Activated CD4-positive, alpha-beta T cell treated with anti-CD3 and anti-CD28 coated beads for 24 hours (primary cell): ENCODE measurements around the gene SLC6A3.
"Not testable (repeated sequence)": the region's sequence is repeated elsewhere in the genome, so short reads cannot be mapped to it uniquely, and the experiment has no call there.

Experiments used
- DNase-seq, 2 donors: peaks; one replicate each; pipeline ENCODE4 v3.0.0-alpha.2; 2020; ENCODE audit warnings: low read depth in 2 of 2

Gene SLC6A3

DNA sequence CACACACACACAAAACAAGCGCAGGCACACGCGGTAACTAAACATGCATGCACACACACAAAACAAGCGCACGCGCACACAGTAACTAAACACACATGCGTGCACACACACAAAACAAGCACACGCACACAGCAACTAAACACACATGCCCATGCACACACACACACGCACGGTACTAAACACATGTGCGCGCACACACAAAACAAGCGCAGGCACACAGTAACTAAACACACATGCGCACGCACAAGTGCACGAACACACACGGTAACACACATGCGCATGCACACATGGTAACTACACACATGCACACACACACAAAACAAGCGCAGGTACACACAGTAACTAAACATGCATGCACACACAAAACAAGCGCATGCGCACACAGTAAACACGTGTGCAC lies 19.9 kb upstream of the SLC6A3 start:
- no peak for DNase-seq

DNA sequence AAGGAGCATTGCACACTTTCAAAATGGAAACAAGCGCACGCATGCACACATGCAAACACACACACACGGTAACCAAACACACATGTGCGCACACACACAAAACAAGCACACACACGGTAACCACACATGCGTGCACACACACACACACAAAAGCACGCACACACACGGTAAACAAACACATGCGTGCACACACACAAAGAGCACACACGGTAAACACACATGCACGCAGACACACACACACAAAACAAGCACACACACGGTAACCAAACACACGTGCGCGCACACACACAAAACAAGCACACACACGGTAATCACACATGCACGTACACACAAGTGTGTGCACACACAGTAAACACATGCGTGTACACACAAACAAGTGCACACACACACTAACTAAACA lies 19.3 kb upstream of the SLC6A3 start:
- no peak for DNase-seq

DNA sequence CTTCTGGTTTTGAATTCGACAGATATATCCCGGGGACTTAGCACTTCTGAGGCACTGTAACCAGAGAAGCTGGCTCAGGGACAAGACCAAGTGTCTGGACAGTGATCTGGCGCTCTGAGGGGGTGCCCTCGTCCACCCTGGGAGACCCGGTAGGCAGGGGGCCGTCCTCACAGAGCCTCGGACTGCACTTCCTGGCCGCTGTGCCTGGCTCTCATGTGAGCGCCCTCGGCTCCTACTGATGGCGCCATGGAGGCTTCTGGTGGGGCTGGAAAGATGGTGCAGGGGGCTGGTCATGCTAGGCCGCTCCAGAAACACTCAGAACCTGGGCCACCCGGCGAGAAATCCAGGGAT lies 18.8 kb upstream of the SLC6A3 start:
- no peak for DNase-seq

DNA sequence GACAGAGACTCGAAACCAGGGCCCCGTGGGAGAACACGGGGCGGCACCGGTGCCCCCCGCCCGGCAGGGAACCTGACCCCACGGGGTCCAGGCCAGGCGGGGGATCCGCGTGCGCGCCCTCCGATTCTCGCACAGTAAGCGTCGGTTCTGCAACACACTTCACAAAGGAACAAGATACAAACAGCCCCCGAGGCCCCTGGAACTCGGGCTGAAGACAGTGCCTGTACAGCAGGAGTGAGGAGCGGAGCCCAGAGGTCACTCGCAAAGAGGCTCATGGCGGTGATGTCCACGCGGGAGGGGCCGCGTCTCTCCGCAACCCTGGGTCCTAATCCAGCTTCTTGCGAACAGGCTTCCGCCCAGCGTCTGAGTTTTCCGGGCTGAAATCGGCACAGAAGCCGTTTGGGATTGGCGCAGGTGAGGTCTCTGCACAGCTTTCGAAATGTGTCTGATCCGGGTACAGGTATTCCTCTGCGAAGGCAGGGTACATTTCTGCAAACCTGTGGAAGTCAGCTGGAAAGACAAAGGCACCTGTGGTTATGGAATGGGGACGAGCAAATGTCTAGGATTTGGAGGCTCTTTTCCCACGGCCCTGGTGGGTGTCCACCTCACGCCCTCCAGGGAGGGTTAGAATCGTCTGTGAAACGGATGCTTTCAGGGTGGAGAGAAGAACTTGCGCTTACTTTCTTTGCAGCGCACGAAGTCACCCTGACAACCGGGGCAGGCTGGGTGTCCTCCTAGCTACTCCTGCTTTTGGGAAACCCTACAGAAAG lies 18.3 kb upstream of the SLC6A3 start:
- DNase-seq = no peak

DNA sequence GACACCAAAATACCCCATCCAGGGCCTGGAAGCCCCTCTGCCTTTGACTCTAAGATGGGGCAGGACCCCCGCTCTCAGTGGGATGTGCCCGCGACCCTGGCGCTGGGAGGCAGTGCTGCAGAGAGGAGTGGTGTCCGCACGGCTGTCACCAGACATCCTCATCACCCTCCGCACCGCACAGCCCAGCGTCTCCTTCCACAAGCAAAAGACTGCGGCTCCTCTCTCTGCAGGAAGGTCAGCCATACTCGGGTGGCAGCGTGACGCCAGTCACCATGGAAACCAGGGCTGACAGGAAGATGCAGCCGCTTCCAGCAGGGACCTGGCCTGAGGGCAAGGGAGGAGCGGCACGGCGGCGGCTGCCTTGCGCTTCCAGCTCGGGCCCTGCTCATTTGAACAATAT lies 17.1 kb upstream of the SLC6A3 start:
- DNase-seq = no peak

DNA sequence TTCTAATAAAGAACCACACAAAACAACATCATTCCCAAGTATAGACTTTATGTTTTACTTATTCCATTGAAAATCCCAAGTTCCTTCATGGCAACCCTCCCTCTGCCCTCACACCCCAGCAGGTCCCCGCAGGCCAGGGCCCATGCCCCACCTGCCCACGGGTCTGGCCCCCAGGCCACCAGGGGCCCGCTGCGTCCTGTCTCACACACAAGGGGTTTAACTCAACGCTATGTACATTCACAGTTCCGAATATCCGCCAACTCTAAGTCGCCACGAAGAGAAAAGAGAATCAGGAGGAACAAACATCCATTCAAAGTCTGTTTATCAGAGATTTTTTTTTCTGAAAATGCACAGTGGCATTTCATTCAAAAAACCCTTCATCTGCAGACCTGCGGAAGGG lies 16.2 kb upstream of the SLC6A3 start:
- DNase-seq = no peak

DNA sequence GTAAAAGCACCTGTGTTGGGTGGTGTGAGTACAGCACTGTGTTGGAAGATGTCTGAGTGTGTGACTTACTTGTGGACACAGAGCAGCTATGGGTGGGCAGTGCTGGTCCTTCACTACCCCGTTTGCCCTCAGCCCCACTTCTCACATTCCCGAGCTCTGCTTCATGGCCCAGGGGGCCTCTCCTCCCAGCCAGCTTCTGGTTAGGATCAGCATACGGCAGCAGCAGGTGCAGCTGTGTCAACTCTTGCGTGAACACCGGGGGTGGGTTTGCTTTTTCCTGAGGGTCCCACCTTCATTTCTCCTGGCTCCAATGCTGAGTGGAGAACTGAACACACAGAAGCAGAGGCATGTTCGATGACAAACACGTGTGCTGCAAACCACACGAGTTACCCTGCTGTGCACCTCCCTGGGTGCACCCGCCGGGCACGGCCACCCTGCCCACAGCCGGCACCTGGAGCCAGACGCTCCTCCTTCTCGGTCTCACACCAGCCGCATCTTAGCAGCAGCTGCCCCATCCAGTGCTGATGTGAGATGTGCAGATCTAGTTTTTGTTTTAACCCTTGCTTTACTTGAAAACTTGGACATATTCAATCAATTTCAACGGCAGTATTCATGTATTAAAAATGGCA lies 14.9 kb upstream of the SLC6A3 start:
- no peak for DNase-seq

DNA sequence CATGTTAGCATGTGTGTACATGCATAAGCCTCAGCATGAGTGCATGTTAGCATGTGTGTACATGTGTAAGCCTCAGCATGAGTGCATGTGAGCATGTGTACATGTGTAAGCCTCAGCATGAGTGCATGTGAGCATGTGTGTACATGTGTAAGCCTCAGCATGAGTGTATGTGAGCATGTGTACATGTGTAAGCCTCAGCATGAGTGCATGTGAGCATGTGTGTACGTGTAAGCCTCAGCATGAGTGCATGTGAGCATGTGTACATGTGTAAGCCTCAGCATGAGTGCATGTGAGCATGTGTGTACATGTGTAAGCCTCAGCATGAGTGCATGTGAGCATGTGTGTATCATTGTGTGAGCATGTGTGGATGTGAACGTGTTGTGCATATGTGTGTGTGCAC lies 14.2 kb upstream of the SLC6A3 start:
- not testable (repeated sequence) for DNase-seq

DNA sequence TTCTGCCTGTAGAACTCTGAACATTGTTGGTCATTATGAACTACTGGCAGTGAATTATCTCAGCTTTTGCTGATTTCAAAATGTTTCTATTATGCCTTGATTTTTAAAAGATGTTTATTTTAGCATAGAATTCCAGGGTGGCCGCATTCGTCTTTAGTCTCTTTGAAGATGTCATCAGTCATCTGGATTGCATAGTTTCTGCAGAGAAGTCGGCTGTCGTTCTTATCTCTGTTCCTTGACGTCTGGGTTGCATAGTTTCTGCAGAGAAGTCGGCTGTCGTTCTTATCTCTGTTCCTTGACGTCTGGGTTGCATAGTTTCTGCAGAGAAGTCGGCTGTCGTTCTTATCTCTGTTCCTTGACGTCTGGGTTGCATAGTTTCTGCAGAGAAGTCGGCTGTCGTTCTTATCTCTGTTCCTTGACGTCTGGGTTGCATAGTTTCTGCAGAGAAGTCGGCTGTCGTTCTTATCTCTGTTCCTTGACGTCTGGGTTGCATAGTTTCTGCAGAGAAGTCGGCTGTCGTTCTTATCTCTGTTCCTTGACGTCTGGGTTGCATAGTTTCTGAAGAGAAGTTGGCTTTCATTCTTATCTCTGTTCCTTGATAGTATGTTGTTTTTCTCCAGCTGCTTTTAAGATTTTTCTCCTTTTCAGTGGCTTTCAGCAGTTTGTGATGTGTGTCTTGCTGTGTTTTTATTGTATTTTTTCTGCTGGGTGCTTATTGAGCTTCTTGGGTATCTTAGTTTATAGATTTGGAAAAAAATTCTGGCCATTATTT lies 11.1 kb upstream of the SLC6A3 start:
- DNase-seq = not testable (repeated sequence)

DNA sequence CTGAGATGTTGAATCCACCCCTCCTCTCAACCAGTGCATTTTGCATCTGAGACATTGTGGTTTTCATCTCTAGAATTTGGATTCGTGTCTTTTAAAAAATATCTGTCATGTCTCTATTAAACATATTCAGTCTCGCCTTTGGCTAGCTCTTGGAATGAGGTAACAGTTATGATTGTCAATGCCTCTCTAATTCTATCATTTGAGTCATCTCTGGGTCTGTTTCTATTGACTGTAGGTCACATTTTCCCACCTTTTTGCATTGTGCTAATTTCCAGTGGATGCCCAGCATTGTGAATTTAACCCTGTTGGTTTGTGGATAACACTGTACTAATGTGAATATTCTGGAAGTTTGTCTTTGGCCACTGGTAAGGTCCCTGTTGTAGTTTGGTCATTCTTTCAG lies 8.4 kb upstream of the SLC6A3 start:
- no peak for DNase-seq

DNA sequence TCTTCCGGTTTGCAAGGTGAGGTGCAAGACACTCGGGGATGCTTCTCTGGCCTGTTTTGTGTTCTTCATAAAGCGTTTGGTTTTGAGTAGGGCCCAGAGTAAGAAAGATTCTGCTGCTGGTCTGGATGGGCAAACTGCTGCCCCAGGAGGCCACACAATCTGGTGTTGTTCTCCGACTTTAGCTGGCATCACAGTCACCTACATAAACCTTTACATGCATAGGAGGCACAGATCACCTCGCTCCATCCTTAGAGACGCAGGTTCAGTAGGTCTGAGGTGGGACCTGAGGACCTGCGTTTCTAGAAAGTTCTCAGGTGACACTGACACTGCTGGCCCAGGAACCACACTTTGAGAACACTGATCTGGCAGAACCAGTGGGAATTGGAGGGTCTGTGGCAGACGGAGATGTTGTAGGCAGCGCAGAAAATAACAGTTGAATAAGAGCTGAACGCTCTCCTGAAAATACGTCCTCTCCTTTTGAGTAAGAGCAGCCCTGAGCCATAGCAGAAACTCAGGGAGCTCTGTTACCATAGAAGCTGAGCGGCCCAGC lies 3.9 kb upstream of the SLC6A3 start:
- DNase-seq = no peak

DNA sequence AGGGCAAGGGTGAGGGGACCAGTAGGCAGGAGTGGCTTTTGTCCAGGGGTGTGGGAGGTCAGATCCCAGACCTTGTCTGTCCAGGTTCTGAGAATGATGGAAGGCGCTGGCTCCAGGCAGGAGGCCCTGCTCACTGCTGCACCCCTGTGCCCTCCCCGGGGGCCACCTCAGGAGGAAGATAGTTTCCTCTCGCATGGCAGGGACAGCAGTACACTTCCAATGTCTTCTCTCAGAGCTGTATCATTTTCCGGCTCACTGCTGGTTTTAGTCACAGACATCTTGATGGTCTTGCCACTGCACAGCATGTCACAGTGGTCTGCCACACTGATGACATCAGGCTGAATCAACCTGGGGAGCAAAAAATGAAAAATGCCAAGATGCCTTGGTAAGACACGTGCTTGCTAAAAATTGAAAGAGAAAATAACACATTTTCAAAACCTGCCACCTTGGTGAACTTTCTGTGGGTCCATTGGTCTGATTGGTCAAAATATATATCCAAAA lies 3.3 kb upstream of the SLC6A3 start:
- DNase-seq = no peak

DNA sequence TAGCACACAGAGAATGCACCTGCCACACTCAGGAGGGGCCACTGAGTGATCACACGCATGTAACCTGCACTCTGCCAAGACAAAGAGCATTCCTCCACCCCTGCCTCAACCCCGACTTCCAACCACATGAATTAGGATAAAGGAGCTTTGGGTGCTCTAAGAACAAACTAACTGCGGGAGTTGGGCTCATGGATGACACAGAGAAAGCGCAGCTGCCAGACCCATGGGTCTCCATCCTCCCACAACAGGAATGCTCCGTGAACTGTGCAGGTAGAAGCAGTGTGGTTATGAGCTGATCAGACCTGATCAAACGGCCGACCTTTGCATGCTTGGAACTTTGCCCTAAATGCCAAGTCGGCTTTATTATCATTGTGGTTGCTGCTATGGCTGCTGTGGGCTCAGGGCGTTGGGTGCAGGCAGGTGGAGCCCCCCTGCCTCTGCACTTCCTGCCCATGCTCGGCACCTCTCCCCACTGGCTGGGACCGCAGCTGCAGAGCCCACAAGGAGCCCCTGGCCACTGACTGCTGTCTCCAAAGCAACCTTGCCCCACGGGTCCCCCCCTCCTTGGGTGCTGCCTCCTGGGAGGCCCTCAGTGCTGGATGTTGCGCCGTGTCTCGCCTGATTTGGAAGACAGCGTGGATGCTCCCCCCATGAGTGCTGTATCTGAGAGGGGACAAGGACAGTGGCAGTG lies 2.6 kb upstream of the SLC6A3 start:
- no peak for DNase-seq

DNA sequence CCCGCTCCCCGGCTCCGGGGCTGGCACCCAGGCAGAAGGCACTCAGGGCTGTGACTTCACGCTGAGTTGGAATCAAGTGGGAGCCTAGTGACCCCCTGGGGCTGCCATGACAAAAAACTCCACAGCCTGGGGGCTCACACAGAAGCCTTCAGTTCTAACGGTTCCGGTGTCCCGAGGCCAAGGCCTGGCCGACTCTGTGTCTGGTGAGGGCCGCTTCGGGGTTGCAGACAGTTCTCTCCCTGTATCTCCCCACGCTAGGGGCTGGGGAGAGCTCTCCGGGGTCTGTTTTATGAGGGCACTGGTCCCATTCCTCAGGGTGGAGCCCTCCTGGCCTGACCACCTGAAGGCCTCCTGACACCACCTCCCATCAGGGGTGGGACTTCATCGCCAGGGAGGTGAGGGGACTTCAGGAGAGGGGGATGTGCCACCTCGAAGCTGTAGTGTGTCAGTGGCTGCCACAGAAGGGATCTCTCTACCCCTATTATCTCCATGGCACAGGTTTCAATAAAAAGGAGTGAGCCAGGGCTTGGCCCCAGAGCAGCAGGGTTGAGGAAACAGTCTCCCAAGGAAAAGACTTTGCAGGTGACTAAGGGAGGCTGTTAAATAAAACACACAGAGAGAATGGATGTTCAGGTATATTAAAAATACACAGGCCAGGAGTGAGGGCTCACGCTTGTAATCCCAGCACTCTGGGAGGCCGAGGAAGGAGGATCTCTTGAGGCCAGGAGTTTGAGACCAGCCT lies 1.5 kb upstream of the SLC6A3 start:
- DNase-seq = no peak

DNA sequence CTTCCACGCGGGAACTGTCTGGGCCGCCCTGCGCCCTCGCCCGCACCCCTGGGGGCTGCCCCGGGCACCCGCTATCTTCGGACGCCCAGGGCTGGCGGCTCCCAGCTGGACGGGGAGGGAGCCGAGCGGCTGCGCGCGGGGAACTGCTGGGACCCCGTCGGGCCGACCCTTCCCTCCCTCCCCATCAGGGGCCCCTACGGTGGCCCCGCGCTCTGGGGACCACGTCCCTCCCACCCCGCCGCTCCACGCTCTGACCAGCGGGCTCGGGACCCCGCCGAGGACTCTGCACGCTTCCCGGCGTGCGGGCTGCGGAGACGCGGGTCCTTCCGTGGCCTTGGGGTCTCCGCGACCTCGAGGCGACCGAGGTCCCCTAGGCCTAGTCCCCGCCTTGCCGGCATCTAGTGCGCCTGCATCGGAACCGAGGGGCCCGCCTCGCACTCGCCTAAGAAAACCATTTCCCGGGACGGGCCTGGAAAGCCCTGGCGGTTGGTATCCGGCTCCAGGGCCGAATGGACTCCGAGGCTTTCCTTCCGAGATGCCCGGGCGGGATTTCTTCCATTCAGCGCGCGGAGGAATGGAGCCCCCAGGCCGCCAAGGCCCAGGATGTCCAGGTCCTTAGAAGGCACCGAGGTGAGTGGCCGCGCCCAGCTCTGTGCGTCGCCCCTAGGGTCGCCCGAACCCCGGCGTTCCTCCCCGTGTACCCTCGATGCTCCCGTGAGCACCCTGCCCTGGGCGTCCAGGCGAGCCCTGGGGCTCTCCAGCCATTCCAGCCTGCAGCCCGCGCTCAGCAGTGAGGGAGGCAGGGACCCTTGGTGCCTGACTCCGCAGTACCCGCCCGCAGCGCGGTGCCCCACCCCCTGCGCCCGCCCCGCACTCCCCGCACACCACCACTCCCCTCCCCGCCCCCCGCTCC lies 705 bp upstream of the SLC6A3 start:
- no peak for DNase-seq

DNA sequence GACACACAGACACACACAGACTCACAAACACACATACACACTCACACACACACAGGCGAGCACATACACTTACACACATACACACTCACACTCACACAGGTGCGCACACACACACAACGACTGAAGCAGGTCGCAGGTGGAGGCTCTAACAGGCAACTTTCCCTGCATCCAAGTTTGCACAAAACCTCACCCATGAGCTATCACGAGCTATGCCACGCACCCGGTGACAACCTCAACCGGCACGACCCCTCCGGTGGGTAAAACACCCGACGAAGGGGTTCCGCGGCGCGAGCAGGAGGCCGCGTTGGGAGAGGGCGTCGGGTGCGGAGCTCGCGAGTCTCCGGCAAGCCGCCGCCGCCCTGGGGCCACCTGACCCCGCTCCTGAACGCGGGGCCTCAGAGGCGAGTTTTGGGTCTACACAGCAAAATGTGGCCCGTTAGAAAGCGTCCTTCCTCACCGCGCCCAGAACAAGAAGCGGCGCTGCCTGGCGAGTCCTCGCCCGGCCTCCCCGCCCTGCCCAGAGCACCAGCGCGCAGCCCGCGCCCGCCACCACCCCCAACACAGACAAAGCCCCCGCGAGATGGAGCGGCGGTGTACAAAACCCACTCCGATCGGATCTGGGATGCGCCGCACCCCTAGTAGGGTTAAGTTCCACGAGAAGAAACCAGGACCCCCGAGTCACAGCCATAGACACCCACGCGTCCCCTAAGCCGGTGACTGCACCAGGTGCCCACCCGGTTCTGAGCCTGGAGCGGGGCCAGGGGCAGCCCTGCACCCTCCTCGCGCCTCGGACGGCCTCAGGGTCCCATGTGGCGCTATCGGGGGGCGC lies 665 bp downstream of the SLC6A3 start:
- DNase-seq = no peak

DNA sequence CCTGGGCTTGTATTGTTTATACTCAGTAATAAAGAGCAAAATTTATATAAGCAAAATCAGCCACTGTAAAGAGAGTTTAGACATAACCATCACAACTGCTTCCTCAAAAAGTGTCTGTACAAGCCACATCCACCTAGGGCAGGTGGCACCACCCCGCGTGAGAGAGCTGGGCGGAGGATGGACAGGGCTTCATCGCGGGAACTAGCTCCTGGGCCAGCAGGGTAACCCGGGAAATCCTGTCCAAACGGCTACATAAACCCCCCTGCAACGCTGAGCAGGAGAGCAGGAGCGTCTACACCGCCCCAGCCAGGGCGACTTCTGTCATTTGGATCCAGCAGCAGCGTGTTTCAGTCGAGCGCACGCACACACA lies 1.3 kb downstream of the SLC6A3 start:
- DNase-seq = no peak

DNA sequence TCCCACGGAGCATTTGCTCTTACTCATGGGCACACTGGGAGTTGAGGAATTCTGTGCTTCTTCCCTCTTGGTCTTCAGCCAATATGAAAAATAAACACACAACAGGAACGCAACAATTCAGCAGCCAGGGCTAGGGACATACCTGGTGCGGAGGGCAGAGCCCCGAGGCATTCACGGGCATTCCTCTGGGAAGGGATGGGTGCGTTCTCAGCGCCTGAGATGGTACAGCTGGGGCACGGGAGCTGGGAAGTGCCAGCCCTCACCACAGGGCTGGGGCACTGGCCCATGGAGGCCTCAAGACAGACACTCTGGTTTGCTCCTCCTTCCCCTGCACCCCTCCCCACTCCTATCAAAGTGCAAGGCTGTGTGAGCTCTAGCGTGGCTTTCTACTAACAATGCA lies 2.1 kb downstream of the SLC6A3 start:
- no peak for DNase-seq
